Measurements from ENCODE around the gene GTF2I.
"Not testable (repeated sequence)": the region's sequence is repeated elsewhere in the genome, so short reads cannot be mapped to it uniquely, and the experiment has no call there.

The GTF2I gene

DNA sequence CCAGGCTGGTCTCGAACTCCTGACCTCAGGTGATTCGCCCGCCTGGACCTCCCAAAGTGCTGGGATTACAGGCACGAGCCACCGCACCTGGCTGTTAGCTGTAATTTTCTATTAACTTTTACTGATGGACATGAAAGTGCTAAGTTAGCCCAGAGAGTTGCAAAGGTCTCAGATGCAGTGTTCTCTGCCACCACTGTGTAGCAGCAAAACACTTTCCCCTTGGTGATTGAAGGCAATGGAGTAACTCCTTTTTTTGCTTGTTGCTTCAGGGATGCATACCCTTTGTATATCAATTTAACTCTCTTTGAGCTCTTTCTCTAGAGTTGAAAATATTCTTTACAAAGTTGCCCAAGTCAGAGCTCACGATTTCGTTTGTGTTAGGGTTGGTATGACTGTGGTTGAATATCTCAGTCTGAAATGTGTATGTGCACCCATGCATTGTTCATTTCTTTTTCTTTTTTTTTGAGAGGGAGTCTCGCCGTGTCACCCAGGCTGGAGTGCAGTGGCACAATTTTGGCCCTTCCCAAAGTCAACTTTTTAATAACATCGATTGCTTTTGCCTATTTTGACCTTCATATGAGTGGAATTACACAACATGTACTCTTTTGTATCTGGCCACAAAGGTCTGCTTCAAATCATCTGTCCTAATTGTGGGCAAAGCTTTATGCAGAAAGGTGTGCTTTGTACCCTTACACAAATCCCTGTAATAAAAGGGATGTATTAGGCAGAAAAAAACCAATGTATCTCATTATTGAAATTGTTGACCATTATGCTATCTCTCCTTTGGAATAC is 52.6 kb downstream of the GTF2I start:
- DNase-seq (ENCODE audit: extremely low read depth, low read depth) = no peak
- TF ChIP-seq, protein P1, sequence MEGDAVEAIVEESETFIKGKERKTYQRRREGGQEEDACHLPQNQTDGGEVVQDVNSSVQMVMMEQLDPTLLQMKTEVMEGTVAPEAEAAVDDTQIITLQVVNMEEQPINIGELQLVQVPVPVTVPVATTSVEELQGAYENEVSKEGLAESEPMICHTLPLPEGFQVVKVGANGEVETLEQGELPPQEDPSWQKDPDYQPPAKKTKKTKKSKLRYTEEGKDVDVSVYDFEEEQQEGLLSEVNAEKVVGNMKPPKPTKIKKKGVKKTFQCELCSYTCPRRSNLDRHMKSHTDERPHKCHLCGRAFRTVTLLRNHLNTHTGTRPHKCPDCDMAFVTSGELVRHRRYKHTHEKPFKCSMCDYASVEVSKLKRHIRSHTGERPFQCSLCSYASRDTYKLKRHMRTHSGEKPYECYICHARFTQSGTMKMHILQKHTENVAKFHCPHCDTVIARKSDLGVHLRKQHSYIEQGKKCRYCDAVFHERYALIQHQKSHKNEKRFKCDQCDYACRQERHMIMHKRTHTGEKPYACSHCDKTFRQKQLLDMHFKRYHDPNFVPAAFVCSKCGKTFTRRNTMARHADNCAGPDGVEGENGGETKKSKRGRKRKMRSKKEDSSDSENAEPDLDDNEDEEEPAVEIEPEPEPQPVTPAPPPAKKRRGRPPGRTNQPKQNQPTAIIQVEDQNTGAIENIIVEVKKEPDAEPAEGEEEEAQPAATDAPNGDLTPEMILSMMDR (IDR thresholded peaks at IDR 0.05; ENCODE audit: low read depth, low read length) = no peak

DNA sequence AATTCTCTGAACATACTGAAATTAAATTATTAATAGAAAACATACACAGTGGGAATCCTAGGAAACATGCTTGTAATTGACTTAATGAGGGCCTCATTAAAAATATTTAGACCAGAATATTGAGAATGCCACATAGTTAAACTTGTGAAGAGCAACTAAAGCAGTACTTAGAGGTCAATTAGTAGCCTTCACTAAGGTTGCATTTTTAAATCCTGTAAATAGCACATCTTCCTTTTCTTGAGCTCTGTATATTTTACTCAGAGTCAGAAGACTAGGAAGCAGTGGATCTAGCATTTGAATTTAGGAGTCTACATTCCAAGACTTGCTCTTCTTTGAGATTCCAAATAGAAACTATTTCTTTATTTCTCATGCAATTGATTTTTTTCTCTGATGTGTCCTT is 56.0 kb downstream of the GTF2I start:
- no peak for DNase-seq (ENCODE audit: extremely low read depth, low read depth)
- TF ChIP-seq, protein P1 (IDR thresholded peaks at IDR 0.05; ENCODE audit: low read depth, low read length) = no peak

DNA sequence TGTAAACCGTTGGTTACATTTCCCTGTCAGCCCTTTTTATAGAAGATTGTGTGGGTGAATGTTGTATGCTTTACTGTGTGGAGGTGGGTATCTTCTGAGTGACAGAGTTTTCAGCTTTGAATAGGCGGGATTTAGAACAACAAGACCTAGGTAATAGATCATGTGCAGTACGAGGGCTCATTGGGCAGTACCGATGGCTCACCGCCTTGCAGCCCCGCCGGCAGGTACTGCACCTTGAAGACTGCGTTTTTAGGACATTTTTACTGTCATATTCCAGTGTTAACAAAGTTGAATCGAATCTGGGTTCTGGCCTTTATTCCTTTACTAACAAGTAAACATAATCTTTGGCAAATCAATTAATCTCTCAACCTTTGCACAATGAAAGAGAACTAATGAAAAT is 60.4 kb downstream of the GTF2I start:
- no peak for DNase-seq (ENCODE audit: extremely low read depth, low read depth)
- TF ChIP-seq, protein P1 (IDR thresholded peaks at IDR 0.05; ENCODE audit: low read depth, low read length) = no peak

DNA sequence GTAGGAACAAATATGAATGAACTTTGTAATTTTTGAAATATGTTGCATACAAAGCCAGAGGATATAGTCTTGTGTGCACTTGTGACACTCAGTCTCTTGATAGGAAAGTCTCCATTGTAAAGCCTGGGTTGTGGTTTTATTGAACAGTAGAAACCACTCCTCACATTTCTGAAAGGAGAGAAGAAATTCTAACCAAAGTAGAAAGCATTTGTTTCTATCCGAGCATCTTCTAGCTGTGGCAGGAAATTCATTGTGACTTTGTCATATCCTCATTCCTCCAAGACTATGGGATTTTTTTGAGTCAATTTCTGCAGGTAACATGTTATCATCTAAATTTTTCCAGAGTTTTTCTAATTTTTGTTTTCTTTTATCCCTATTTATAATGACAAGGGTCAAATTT is 60.8 kb downstream of the GTF2I start:
- no peak for DNase-seq (ENCODE audit: extremely low read depth, low read depth)
- TF ChIP-seq, protein P1 (IDR thresholded peaks at IDR 0.05; ENCODE audit: low read depth, low read length) = no peak

DNA sequence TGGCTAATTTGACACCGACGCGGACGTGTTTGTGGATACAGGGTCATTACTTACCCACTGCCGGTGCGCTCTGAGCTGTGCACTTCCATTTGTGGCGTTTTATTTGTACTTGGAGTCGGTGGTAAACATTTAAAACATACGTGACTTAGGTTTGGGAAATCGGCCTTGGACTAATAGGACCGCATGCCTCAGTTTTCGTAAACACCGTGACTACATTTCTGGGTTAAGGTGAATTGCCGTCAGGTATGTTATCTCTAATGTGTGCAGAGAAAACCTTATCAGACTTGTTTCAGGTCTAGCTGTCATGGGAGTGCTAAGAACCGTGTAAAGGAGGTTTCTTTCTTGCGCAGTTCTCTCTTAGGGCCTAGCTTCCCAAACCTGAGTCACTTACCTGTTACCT is 64.6 kb downstream of the GTF2I start:
- DNase-seq (ENCODE audit: extremely low read depth, low read depth) = no peak
- TF ChIP-seq, protein P1 (IDR thresholded peaks at IDR 0.05; ENCODE audit: low read depth, low read length) = no peak

DNA sequence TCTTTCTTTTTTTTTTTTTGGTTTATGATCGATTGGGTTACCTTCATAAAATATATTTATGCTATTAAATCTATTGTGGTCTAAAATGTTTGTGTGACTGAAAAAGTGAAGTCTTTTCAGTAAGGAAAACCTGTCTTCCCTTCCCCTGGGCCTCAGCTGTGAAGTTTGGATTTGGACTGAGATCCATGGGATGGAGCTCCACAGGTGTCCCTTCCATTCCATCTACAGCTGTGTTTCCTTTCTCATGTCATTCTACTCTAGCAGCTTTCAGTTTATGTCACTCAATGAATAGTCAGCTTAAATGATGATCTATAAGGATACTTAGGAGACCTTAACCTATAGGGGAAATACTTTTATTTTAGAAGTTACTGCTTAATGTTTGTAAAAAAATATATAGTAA is 68.3 kb downstream of the GTF2I start:
- TF ChIP-seq, protein P1 (IDR thresholded peaks at IDR 0.05; ENCODE audit: low read depth, low read length) = no peak
- no peak for DNase-seq (ENCODE audit: extremely low read depth, low read depth)

DNA sequence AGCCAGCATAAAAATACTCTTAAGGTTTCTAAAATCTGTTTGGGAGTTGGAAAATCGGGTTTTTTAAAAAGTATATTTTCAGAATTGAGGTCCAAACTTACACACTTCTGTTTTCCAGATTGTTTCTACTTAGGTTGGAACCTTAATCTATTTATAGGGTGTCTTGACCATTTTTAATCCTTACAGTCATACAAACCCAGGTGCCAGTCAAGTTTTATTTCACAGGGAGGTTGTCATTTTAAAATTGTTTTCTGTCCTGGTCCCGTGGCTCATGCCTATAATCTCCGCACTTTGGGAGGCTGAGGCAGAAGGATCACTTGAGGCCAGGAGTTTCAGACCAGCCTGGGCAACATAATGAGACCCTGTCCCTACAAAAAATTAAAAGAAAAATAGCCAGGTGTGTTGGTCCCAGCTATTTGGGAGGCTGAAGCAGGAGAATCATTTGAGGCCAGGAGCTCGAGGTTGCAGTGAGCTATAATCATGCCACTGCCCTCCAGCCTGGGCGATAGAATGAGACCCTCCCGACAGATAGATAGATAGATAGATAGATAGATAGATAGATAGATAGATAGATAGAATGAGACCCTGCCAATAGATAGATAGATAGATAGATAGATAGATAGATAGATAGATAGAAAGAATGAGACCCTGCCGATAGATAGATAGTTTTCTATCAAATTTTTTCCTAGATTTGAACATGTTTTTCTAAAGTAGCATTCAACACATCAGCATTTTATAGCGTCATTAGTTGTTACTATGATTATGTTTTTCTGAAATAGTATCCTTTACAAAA is 69.0 kb downstream of the GTF2I start:
- no peak for DNase-seq (ENCODE audit: extremely low read depth, low read depth)
- TF ChIP-seq, protein P1 (IDR thresholded peaks at IDR 0.05; ENCODE audit: low read depth, low read length) = no peak

DNA sequence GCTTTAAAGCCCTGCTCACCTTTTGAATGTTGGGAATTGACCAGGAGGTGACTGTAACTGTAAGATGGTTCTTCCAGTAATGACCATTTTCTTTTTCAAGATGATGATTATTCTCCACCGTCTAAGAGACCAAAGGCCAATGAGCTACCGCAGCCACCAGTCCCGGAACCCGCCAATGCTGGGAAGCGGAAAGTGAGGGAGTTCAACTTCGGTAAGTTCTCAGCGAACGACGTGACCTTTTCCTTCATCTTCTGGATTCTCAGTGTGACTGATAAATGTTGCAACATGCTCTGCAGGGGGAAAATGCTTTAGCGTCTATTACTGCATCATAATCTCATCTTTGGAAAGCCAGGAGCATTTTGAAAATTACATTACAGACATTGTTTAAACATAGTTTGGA is 71.2 kb downstream of the GTF2I start:
- DNase-seq (ENCODE audit: extremely low read depth, low read depth) = not testable (repeated sequence)

DNA sequence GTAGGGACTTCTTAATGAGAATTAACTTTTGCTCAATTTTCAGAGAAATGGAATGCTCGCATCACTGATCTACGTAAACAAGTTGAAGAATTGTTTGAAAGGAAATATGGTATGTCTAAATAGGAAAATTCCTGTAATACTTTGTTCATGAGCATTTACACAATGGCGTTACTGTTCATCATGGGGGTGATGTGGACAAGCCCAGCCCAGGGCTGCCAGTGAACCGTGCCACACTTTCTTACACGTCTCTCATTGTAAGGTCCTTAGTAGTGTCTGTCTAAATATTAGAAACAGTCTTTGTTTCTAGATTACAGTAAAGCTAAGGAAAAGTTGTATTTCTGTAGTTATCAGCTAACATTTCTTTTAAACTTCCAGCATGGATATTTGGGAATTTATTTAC is 72.7 kb downstream of the GTF2I start:
- DNase-seq (ENCODE audit: extremely low read depth, low read depth) = not testable (repeated sequence)

DNA sequence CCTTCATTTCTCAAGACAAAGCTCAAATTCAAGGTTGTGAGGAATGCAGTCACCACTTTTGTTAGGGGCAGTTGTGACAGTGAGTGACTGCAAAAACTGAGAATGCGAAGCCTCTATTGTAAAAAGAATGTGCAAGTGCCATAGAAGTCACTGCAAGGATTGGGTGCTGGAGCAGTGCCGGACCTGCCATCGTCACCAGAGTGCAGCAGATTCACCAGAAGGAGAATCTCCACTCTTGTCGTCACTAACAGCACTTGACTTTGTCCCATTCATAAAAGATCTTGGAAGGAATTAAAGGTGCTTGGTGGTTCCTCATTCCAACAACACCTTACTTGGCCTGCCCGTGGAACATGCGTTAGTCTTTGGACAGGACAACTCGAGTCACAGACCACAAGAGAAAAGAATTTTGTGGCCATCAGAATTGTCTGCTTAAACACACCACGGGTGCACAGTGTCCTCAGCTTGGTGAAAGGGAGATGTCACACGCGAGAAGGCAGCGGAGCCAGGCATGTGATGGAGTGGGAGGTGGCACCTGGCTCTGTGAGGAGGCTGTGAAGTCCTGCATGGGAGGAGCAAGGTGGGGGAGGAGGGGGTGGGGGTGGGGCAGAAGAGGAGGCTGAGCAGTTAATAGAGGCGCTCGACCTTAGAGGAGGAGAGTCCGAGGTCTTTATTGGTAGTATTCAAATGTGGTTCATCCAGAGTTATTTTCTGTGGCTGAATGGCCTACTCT is 82.6 kb downstream of the GTF2I start:
- not testable (repeated sequence) for DNase-seq (ENCODE audit: extremely low read depth, low read depth)
